Neuronal stem cell (in vitro differentiated cells): ENCODE measurements around the gene TSSC4.
A peak's percentile ranks its signal among the peaks of the same experiment; 100 is the strongest.

Source experiments
- DNase-seq: peaks from one replicate; pipeline ENCODE4 v3.0.0-alpha.2; 2013; ENCODE audit warnings: low spot score
- H2AFZ ChIP-seq: one replicate; pipeline ENCODE4 v1.6.1; 2013; ENCODE audit warnings: mild to moderate bottlenecking, low read length, inconsistent platforms
- H2AK5ac ChIP-seq: 2 replicates; pipeline ENCODE4 v1.6.1; 2013; ENCODE audit warnings: low read depth, mild to moderate bottlenecking, inconsistent platforms, low read length, moderate library complexity, mixed read lengths
- H2BK120ac ChIP-seq: 2 replicates; pipeline ENCODE4 v1.6.1; 2013; ENCODE audit warnings: low read depth, mild to moderate bottlenecking, inconsistent platforms, low read length, moderate library complexity, mixed read lengths
- H2BK12ac ChIP-seq: one replicate; pipeline ENCODE4 v1.6.1; 2013; ENCODE audit warnings: low read length, inconsistent platforms
- H2BK15ac ChIP-seq: 2 replicates; pipeline ENCODE4 v1.6.1; 2013; ENCODE audit warnings: mild to moderate bottlenecking, low read length, inconsistent platforms, mixed read lengths
- H2BK5ac ChIP-seq: one replicate; pipeline ENCODE4 v1.6.1; 2013; ENCODE audit warnings: inconsistent platforms, mild to moderate bottlenecking, low read length, moderate library complexity
- H3K14ac ChIP-seq: one replicate; pipeline ENCODE4 v1.6.1; 2013; ENCODE audit warnings: low read length, inconsistent platforms
- H3K18ac ChIP-seq: 2 replicates; pipeline ENCODE4 v1.6.1; 2013; ENCODE audit warnings: low read length, inconsistent platforms
- H3K23ac ChIP-seq: 2 replicates; pipeline ENCODE4 v1.6.1; 2013; ENCODE audit warnings: low read depth, mild to moderate bottlenecking, mixed read lengths, low read length, inconsistent platforms; ENCODE audit not compliant: poor library complexity
- H3K27ac ChIP-seq: replicated peaks from 3 replicates; pipeline ENCODE4 v1.5.1; 2013; ENCODE audit warnings: low read length, inconsistent platforms
- H3K27me3 ChIP-seq, 3 experiments: 2 replicates each; pipeline ENCODE4 v1.6.1; 2013; ENCODE audit warnings: low read length in 3 of 3, mild to moderate bottlenecking in 2 of 3, inconsistent platforms in 1 of 3, low read depth in 1 of 3, mixed read lengths in 1 of 3, moderate library complexity in 1 of 3; ENCODE audit not compliant: control insufficient read depth in 3 of 3, insufficient read depth in 3 of 3
- H3K36me3 ChIP-seq, 2 donors: replicated peaks in 1 of 2; 2 replicates each; pipeline ENCODE4 v1.6.1; 2013; ENCODE audit warnings: low read length in 2 of 2; ENCODE audit not compliant: control insufficient read depth in 2 of 2, insufficient read depth in 2 of 2
- H3K4ac ChIP-seq: 2 replicates; pipeline ENCODE4 v1.6.1; 2013; ENCODE audit warnings: inconsistent platforms, mild to moderate bottlenecking, low read length, moderate library complexity
- H3K4me1 ChIP-seq, 2 donors: 1 replicate in 1 of 2; 2 replicates in 1 of 2; pipeline ENCODE4 v1.6.1; 2013; ENCODE audit warnings: low read length in 2 of 2, low read depth in 1 of 2; ENCODE audit not compliant: control insufficient read depth in 2 of 2, insufficient read depth in 1 of 2
- H3K4me2 ChIP-seq: one replicate; pipeline ENCODE4 v1.6.1; 2013; ENCODE audit warnings: mild to moderate bottlenecking, low read length, inconsistent platforms; ENCODE audit not compliant: insufficient read depth, poor library complexity, severe bottlenecking
- H3K4me3 ChIP-seq, 2 donors: 2 replicates each; pipeline ENCODE4 v1.5.1; 2013; ENCODE audit warnings: low read length in 2 of 2, mild to moderate bottlenecking in 2 of 2, inconsistent platforms in 1 of 2, moderate library complexity in 1 of 2
- H3K79me1 ChIP-seq: one replicate; pipeline ENCODE4 v1.6.1; 2013; ENCODE audit warnings: low read depth, mild to moderate bottlenecking, inconsistent platforms, low read length, moderate library complexity
- H3K9ac ChIP-seq: one replicate; pipeline ENCODE4 v1.6.1; 2013; ENCODE audit warnings: mild to moderate bottlenecking, low read depth, low read length, inconsistent platforms; ENCODE audit not compliant: poor library complexity
- H3K9me3 ChIP-seq, 2 donors: replicated peaks in 1 of 2; 2 replicates each; pipeline versions ENCODE3 to v1.6.1; 2013; ENCODE audit warnings: low read length in 2 of 2, mild to moderate bottlenecking in 2 of 2, inconsistent platforms in 1 of 2, low read depth in 1 of 2, mixed read lengths in 1 of 2, moderate library complexity in 1 of 2; ENCODE audit not compliant: control insufficient read depth in 2 of 2, insufficient read depth in 1 of 2
- H4K8ac ChIP-seq: one replicate; pipeline ENCODE4 v1.6.1; 2013; ENCODE audit warnings: low read depth, mild to moderate bottlenecking, inconsistent platforms, low read length, moderate library complexity
- H4K91ac ChIP-seq: one replicate; pipeline ENCODE4 v1.6.1; 2013; ENCODE audit warnings: low read length, low read depth, mild to moderate bottlenecking, inconsistent platforms; ENCODE audit not compliant: poor library complexity
- WGBS, 2 donors: extraction: QIAGEN DNeasy Blood & Tissue Kit; methylation state at CpG; one replicate each; pipeline ENCODE4 v1.1.7; 2013; ENCODE audit warnings: missing lambda C conversion rate in 2 of 2, mixed read lengths in 1 of 2; ENCODE audit not compliant: insufficient read length in 2 of 2, insufficient replicate concordance in 1 of 2; ENCODE audit errors: extremely low coverage in 2 of 2; 5-methylcytosine and 5-hydroxymethylcytosine counted together

TSSC4 gene

GRCh38 chr11:2387266-2387987 is 13.1 kb upstream of the TSSC4 start:
- Histone ChIP-seq H2BK12ac (no peak overlapping the region), H3K23ac (no peak overlapping the region), H3K4ac (no peak overlapping the region), H3K36me3 (peaks cover 2 to 52% of the 10 kb centered on the region in 2 donors), H3K14ac (peak overlapping the region; percentile 38), H4K91ac (no peak overlapping the region), H4K8ac (no peak overlapping the region), H3K9me3 (no peaks in the 10 kb centered on the region), H2BK120ac (no peak overlapping the region), H2AK5ac (peak overlapping the region; percentile 43), H3K79me1 (peaks cover 55% of the 10 kb centered on the region), H2BK15ac (no peak overlapping the region), H3K27me3 (no peaks in the 10 kb centered on the region), H3K4me3 (no peak overlapping the region), H3K27ac (peak overlapping the region; percentile 61), H3K4me2 (peak overlapping the region; percentile 11), H2AFZ (no peak overlapping the region), H3K9ac (no peak overlapping the region), H3K4me1 (peaks cover 29 to 38% of the 10 kb centered on the region in 2 donors), H2BK5ac (peak overlapping the region; percentile 3), H3K18ac (peak overlapping the region; percentile 87)
- WGBS, 2 donors: no CpG with 5 or more reads among the region's 14 CpGs
- DNase-seq: no peak

- H2BK15ac ChIP-seq: no peak overlapping the region
- WGBS, 2 donors: no CpG with 5 or more reads among the region's 15 CpGs
Measured at GRCh38 chr11:2388431-2389376, 11.8 kb upstream of the TSSC4 start.

GRCh38 chr11:2389377-2390026 is 11.0 kb upstream of the TSSC4 start:
- peak overlapping the region; percentile 65 for H4K8ac ChIP-seq
- H3K36me3 ChIP-seq: peaks cover 6 to 57% of the 10 kb centered on the region in 2 donors
- peaks cover 52% of the 10 kb centered on the region for H3K79me1 ChIP-seq
- H2BK15ac ChIP-seq: no peak overlapping the region
- H3K27ac ChIP-seq: no peak overlapping the region
- H3K4ac ChIP-seq: no peak overlapping the region
- H3K4me3 ChIP-seq: peak overlapping the region in 1 of 2 donors; percentile 23
- peak overlapping the region; percentile 16 for H2BK12ac ChIP-seq
- no peak overlapping the region for H4K91ac ChIP-seq
- H2AFZ ChIP-seq: no peak overlapping the region
- H3K18ac ChIP-seq: peak overlapping the region; percentile 44
- H2AK5ac ChIP-seq: peak overlapping the region; percentile 81
- peak overlapping the region; percentile 21 for H3K14ac ChIP-seq
- no peaks in the 10 kb centered on the region for H3K9me3 ChIP-seq
- peaks cover 29 to 36% of the 10 kb centered on the region in 2 donors for H3K4me1 ChIP-seq
- peak overlapping the region; percentile 46 for H2BK5ac ChIP-seq
- H3K23ac ChIP-seq: peak overlapping the region; percentile 73
- H2BK120ac ChIP-seq: no peak overlapping the region
- no peak for DNase-seq
- no peak overlapping the region for H3K4me2 ChIP-seq
- no peaks in the 10 kb centered on the region for H3K27me3 ChIP-seq
- WGBS, 2 donors: no CpG with 5 or more reads among the region's 14 CpGs
- peak overlapping the region; percentile 53 for H3K9ac ChIP-seq

More at GRCh38 chr11:2388431-2389376, 11.8 kb upstream of the TSSC4 start:
- Histone ChIP-seq H2AK5ac (peak overlapping the region; percentile 81), H3K4me1 (peaks cover 29 to 36% of the 10 kb centered on the region in 2 donors), H3K9me3 (no peaks in the 10 kb centered on the region), H3K79me1 (peaks cover 52% of the 10 kb centered on the region), H3K4me2 (no peak overlapping the region), H3K23ac (peak overlapping the region; percentile 73), H3K14ac (no peak overlapping the region), H3K18ac (peak overlapping the region; percentile 48), H3K4ac (no peak overlapping the region), H3K27ac (no peak overlapping the region), H2BK5ac (peak overlapping the region; percentile 39), H2AFZ (no peak overlapping the region), H4K91ac (no peak overlapping the region), H3K9ac (peak overlapping the region; percentile 53), H3K36me3 (peaks cover 3 to 54% of the 10 kb centered on the region in 2 donors), H3K27me3 (no peaks in the 10 kb centered on the region), H2BK120ac (no peak overlapping the region), H4K8ac (no peak overlapping the region), H2BK12ac (peak overlapping the region; percentile 58), H3K4me3 (no peak overlapping the region)
- DNase-seq: no peak
